Measurements from ENCODE around the gene FGF22. TPM values are rescaled to one million over a fixed set of nuclear protein-coding genes. Genes with fewer than 3 reads are reported as not detected.

The FGF22 gene
- total and polyA plus RNA-seq, 10 of the 15 experiments (the other 5 are each of a cell fraction or from before 2014, with no cell fraction given), result 0.05 TPM; not detected in 9

DNA sequence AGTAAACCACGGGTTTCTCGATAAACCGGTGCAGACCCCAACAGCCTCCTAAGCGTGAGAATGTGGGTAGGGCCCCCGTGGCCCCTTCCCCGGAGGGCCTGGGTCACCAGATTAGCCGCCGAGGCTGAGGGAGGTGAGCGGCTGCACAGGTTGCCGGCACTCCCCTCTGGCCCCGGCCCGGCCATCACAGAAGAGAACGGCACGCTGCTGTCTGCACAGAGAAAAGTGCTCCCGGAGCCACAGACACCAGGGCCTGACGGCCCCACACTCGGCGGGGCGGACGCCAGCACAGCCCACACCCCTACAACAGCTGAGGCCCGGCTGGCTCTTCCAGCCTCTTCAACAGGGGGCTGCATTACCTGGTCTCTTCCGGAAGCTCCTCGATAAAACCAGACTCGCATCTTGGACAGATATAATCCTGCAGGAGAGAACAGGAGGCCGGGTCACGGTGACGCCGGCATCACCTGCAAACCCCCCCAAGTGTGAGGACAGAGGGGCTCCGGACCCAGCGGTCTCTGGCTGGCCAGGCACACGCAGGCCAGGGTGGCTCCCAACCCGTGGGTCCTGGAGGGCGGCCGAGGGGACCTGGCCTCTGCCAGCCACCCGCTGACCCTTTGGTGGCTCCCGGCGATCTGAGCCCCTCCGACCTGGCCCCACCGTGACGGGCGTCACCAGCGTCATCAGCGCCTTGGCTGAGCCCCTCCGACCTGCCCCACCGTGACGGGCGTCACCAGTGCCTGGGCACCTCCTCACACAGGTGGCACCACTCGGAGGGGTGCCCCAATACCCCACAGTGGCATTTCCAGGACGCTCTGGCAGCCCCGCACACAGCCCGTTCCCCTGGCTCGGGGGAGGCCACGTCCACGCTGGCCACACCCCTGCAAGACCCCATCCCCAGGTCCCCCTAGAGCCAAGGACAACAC lies 13.0 kb downstream of the FGF22 start:
- H3K27ac ChIP-seq (ENCODE audit: control insufficient read depth, insufficient read depth), result no peak overlapping the region
- peaks cover 8% of the 10 kb centered on the region for H4K20me1 ChIP-seq (ENCODE audit: control insufficient read depth, insufficient read depth)
- CTCF ChIA-PET, result no interaction called here
- no peaks in the 10 kb centered on the region for H3K9me3 ChIP-seq (replicated peaks; ENCODE audit: control insufficient read depth, insufficient read depth, low read length)
- ATAC-seq (no peak), FAIRE-seq (no peak), DNase-seq (ENCODE audit: low read depth, low spot score) (no peak)
- no peaks in the 10 kb centered on the region for H3K27me3 ChIP-seq (replicated peaks in 1 of 2; ENCODE audit: control insufficient read depth in 2 of 2, insufficient read depth in 2 of 2, low read length in 1 of 2)
- no TSS peak for BruUV-seq (replicated peaks)
- SMC1A ChIA-PET (ENCODE audit: uncharacterized antibody, unreplicated experiment), result no interaction called here
- intact Hi-C loops (cut with micrococcal nuclease; ENCODE audit: unreplicated experiment), result no loop called here
- H3K9ac ChIP-seq (ENCODE audit: control insufficient read depth, insufficient read depth, low read length), result no peak overlapping the region
- in situ Hi-C loops (cut with MboI), result no loop called here
- H3K4me1 ChIP-seq (ENCODE audit: control insufficient read depth, insufficient read depth, low read length), result no peaks in the 10 kb centered on the region
- H3K4me3 ChIP-seq, result no peak overlapping the region
- no peak overlapping the region for H3K4me2 ChIP-seq (ENCODE audit: control insufficient read depth, insufficient read depth)
- RAD21 ChIA-PET (ENCODE audit: unreplicated experiment), result no interaction called here
- no peak overlapping the region for H2AFZ ChIP-seq (ENCODE audit: control insufficient read depth, low read depth, low read length)
- 93% methylated on average over 39 of the region's 54 CpGs for WGBS (ENCODE audit: insufficient coverage, insufficient replicate concordance, low lambda C conversion rate, missing lambda C conversion rate)
- H3K36me3 ChIP-seq (ENCODE audit: control insufficient read depth in 2 of 2, insufficient read depth in 2 of 2, low read length in 1 of 2), result peaks cover 14 to 54% of the 10 kb centered on the region in 2 experiments
- H3K79me2 ChIP-seq (ENCODE audit: control insufficient read depth, insufficient read depth, low read length), result peaks cover 47% of the 10 kb centered on the region
- POLR2A ChIA-PET, result no interaction called here
- no peak for TF ChIP-seq CEBPB (IDR thresholded peaks at IDR 0.05; ENCODE audit: borderline replicate concordance in 1 of 2, low read depth in 2 of 2, low read length in 2 of 2)
- TF ChIP-seq MLLT1 (IDR thresholded peaks at IDR 0.05), result no peak
- no peak for TF ChIP-seq MTA3 (IDR thresholded peaks at IDR 0.05; ENCODE audit: borderline replicate concordance, low read length)
- TF ChIP-seq TBL1XR1 (IDR thresholded peaks at IDR 0.05; ENCODE audit: low read depth, low read length), result no peak
- TF ChIP-seq TAF1 (IDR thresholded peaks at IDR 0.05; ENCODE audit: borderline replicate concordance, low read depth, low read length), result no peak
- no peak for TF ChIP-seq CHD2 (IDR thresholded peaks at IDR 0.05; ENCODE audit: borderline replicate concordance, low read depth, low read length)
- TF ChIP-seq REST (IDR thresholded peaks at IDR 0.05; ENCODE audit: low read depth, low read length), result no peak
- no peak for TF ChIP-seq EP300 (IDR thresholded peaks at IDR 0.05; ENCODE audit: borderline replicate concordance in 1 of 2, control insufficient read depth in 1 of 2, low read depth in 2 of 2, low read length in 2 of 2)
- no peak for TF ChIP-seq JUND (IDR thresholded peaks at IDR 0.05; ENCODE audit: low read depth, low read length)
- TF ChIP-seq BACH1 (IDR thresholded peaks at IDR 0.05; ENCODE audit: borderline replicate concordance), result no peak
- no peak for TF ChIP-seq HDAC6 (IDR thresholded peaks at IDR 0.05; ENCODE audit: unreplicated experiment)
- no peak for TF ChIP-seq CHD4 (IDR thresholded peaks at IDR 0.05)
- TF ChIP-seq ZBED1 (IDR thresholded peaks at IDR 0.05; ENCODE audit: borderline replicate concordance), result no peak
- TF ChIP-seq SMC3 (IDR thresholded peaks at IDR 0.05; ENCODE audit: borderline replicate concordance, low read length), result no peak
- no peak for TF ChIP-seq ZNF622 (IDR thresholded peaks at IDR 0.05)
- TF ChIP-seq KDM1A (IDR thresholded peaks at IDR 0.05; ENCODE audit: borderline replicate concordance), result no peak
- no peak for TF ChIP-seq TCF12 (IDR thresholded peaks at IDR 0.05; ENCODE audit: low read depth, low read length)

Measured in GM12878 (cell line).